T-cell (primary cell): Measurements from ENCODE around the gene HOXA6. TPM values are rescaled to one million over a fixed set of nuclear protein-coding genes. Genes with fewer than 3 reads are reported as not detected.

ENCODE experiments used
- ATAC-seq, 4 experiments: fragments of 200-7000 bp in 3 of 4; fragments of 150-1000 bp in 1 of 4; cut with Tn5 transposase; replicated peaks in 1 of 4; 1 replicate in 3 of 4; 2 replicates in 1 of 4; pipeline ENCODE4 v1.10.0; 2021; ENCODE audit warnings: moderate library complexity in 3 of 4, mild to moderate bottlenecking in 2 of 4, moderate number of reproducible peaks in 1 of 4
- CTCF ChIA-PET, 2 donors: fragments of 300-600 bp; sonication (Branson Sonifier 250); formaldehyde crosslinking; loops; one replicate each; lab custom pipeline; 2022; ENCODE audit warnings: antibody characterized with exemption in 2 of 2; lab: Charles Lee
- POLR2A ChIA-PET, 2 donors: fragments of 300-600 bp; sonication (Branson Sonifier 250); formaldehyde crosslinking; loops; one replicate each; lab custom pipeline; 2022; ENCODE audit warnings: antibody characterized with exemption in 2 of 2; lab: Charles Lee
- DNase-seq, 35 experiments: peaks; one replicate each; pipeline versions ENCODE4 v3.0.0 to v3.0.0-alpha.2; 2013 to 2023
- H3K27ac ChIP-seq: one replicate; pipeline ENCODE4 v1.5.1; 2013; ENCODE audit warnings: low read length
- H3K27me3 ChIP-seq, 2 experiments: replicated peaks in 1 of 2; 1 replicate in 1 of 2; 2 replicates in 1 of 2; pipeline versions ENCODE4 v1.6.1 to v1.7.0; 2013; ENCODE audit warnings: low read length in 1 of 2, mixed read lengths in 1 of 2; ENCODE audit not compliant: control insufficient read depth in 2 of 2, insufficient read depth in 2 of 2; ENCODE audit errors: extremely low read depth in 1 of 2
- H3K36me3 ChIP-seq, 2 donors: 1 replicate in 1 of 2; 2 replicates in 1 of 2; pipeline versions ENCODE4 v1.6.1 to v1.7.0; 2013; ENCODE audit warnings: low read length in 1 of 2; ENCODE audit not compliant: control insufficient read depth in 2 of 2, insufficient read depth in 1 of 2; ENCODE audit errors: extremely low read depth in 1 of 2
- H3K4me1 ChIP-seq, 2 experiments: 1 replicate in 1 of 2; 2 replicates in 1 of 2; pipeline versions ENCODE4 v1.6.1 to v1.7.0; 2013; ENCODE audit warnings: low read length in 2 of 2, mixed read lengths in 1 of 2; ENCODE audit not compliant: insufficient read depth in 2 of 2, control insufficient read depth in 1 of 2; ENCODE audit errors: extremely low read depth in 1 of 2
- H3K4me3 ChIP-seq, 2 donors: 1 replicate in 1 of 2; 2 replicates in 1 of 2; pipeline versions ENCODE4 v1.5.1 to v1.7.0; 2013; ENCODE audit warnings: mild to moderate bottlenecking in 2 of 2, low read length in 1 of 2, moderate library complexity in 1 of 2; ENCODE audit not compliant: control insufficient read depth in 1 of 2; ENCODE audit errors: extremely low read depth in 1 of 2
- H3K9me3 ChIP-seq: 2 replicates; pipeline ENCODE4 v1.7.0; 2013
- H3K27ac Mint-ChIP-seq, 2 donors: one replicate each; pipeline ENCODE4 v1.8.0; 2020 to 2021; ENCODE audit warnings: mild to moderate bottlenecking in 2 of 2, mixed read lengths in 2 of 2
- H3K27me3 Mint-ChIP-seq, 2 donors: one replicate each; pipeline ENCODE4 v1.8.0; 2021 to 2022; ENCODE audit warnings: mixed read lengths in 2 of 2
- H3K36me3 Mint-ChIP-seq: one replicate; pipeline ENCODE4 v1.8.0; 2021; ENCODE audit warnings: mixed read lengths
- H3K4me1 Mint-ChIP-seq, 3 donors: one replicate each; pipeline ENCODE4 v1.8.0; 2020 to 2022; ENCODE audit warnings: mixed read lengths in 3 of 3, mild to moderate bottlenecking in 1 of 3
- H3K4me3 Mint-ChIP-seq, 3 donors: one replicate each; pipeline ENCODE4 v1.8.0; 2020 to 2022; ENCODE audit warnings: mild to moderate bottlenecking in 3 of 3, mixed read lengths in 3 of 3, moderate library complexity in 3 of 3
- H3K9me3 Mint-ChIP-seq, 3 donors: one replicate each; pipeline ENCODE4 v1.8.0; 2020 to 2022; ENCODE audit warnings: mixed read lengths in 3 of 3
- WGBS: methylation state at CpG from one replicate; pipeline ENCODE4 v1.1.5; 2013; ENCODE audit warnings: missing lambda C conversion rate; ENCODE audit not compliant: insufficient coverage; 5-methylcytosine and 5-hydroxymethylcytosine counted together
- total RNA-seq, 35 experiments: library from RNA in 6 of 35; stranded (reverse) in 6 of 35; fragments of 120-200 nt in 1 of 35; gene quantifications; one replicate each; pipeline versions ENCODE4 v1.2.1 to v1.2.4 and lab custom pipeline; 2013 to 2026

Gene HOXA6
- total RNA-seq, 5 donors from 2014 or later (not counting 1 experiment from before 2014, with no cell fraction given), result 0.50 to 0.65 TPM; not detected in 3

GRCh38 chr7:27104341-27105058, 43.1 kb downstream of the HOXA6 start:
- peaks cover 5 to 51% of the 10 kb centered on the region in 2 experiments for H3K27me3 ChIP-seq
- Mint-ChIP-seq H3K27me3 (peaks cover 43 to 67% of the 10 kb centered on the region in 2 donors), H3K27ac (peak overlapping the region in 1 of 2 donors; percentile 55)

GRCh38 chr7:27103489-27104226, 43.9 kb downstream of the HOXA6 start:
- peaks cover 22% of the 10 kb centered on the region for H3K36me3 Mint-ChIP-seq
- H3K4me3 Mint-ChIP-seq, result peak overlapping the region in 1 of 3 donors; percentile 6
- H3K27me3 Mint-ChIP-seq, result peaks cover 51 to 75% of the 10 kb centered on the region in 2 donors
- ChIA-PET CTCF (no interaction called here), POLR2A (no interaction called here)
- Histone ChIP-seq H3K9me3 (no peaks in the 10 kb centered on the region), H3K4me1 (peaks cover 0 to 16% of the 10 kb centered on the region in 2 experiments), H3K27ac (no peak overlapping the region), H3K4me3 (no peak overlapping the region), H3K27me3 (peaks cover 5 to 56% of the 10 kb centered on the region in 2 experiments), H3K36me3 (no peaks in the 10 kb centered on the region)
- ATAC-seq, result no peak
- peak overlapping the region in 1 of 2 donors; percentile 55 for H3K27ac Mint-ChIP-seq
- H3K4me1 Mint-ChIP-seq, result peaks cover 22 to 25% (median 23%) of the 10 kb centered on the region in 3 donors
- no peaks in the 10 kb centered on the region for H3K9me3 Mint-ChIP-seq
- DNase-seq, result no peak
- WGBS, result 55% methylated on average over 23 of the region's 35 CpGs

More at GRCh38 chr7:27104341-27105058, 43.1 kb downstream of the HOXA6 start:
- Histone ChIP-seq H3K9me3 (no peaks in the 10 kb centered on the region), H3K27ac (no peak overlapping the region), H3K4me1 (peaks cover 0 to 11% of the 10 kb centered on the region in 2 experiments), H3K4me3 (no peak overlapping the region), H3K36me3 (no peaks in the 10 kb centered on the region)
- POLR2A ChIA-PET, result no interaction called here
- no peak for DNase-seq
- 83% methylated on average over 2 of the region's 13 CpGs for WGBS
- no peak overlapping the region for H3K4me3 Mint-ChIP-seq
- H3K4me1 Mint-ChIP-seq, result peaks cover 17 to 20% (median 18%) of the 10 kb centered on the region in 3 donors
- CTCF ChIA-PET, result no interaction called here
- no peaks in the 10 kb centered on the region for H3K9me3 Mint-ChIP-seq
- H3K36me3 Mint-ChIP-seq, result peaks cover 15% of the 10 kb centered on the region
- ATAC-seq, result no peak

- H3K27ac Mint-ChIP-seq, result peak within 1 kb of the TSS in 1 of 2 donors; percentile 19
- DNase-seq, result no peak
- peaks cover 27 to 31% (median 30%) of the 10 kb centered on the region in 3 donors for H3K4me1 Mint-ChIP-seq
- H3K9me3 Mint-ChIP-seq, result no peaks in the 10 kb centered on the region
- H3K36me3 Mint-ChIP-seq, result peaks cover 22% of the 10 kb centered on the region
- ChIA-PET POLR2A (no interaction called here), CTCF (no interaction called here)
- peak in 1 of 4 experiments; percentile 20 for ATAC-seq
- H3K27ac ChIP-seq, result no peak within 1 kb of the TSS
- H3K4me1 ChIP-seq, result peaks cover 0 to 24% of the 10 kb centered on the region in 2 experiments
- H3K4me3 Mint-ChIP-seq, result peak within 1 kb of the TSS in 1 of 3 donors; percentile 67
- 22% methylated on average over 8 of the region's 29 CpGs for WGBS
- peaks cover 5 to 64% of the 10 kb centered on the region in 2 experiments for H3K27me3 ChIP-seq
- H3K9me3 ChIP-seq, result no peaks in the 10 kb centered on the region
- no peaks in the 10 kb centered on the region for H3K36me3 ChIP-seq
- no peak within 1 kb of the TSS for H3K4me3 ChIP-seq
- peaks cover 53 to 82% of the 10 kb centered on the region in 2 donors for H3K27me3 Mint-ChIP-seq
Observed at GRCh38 chr7:27102581-27103442, 44.8 kb downstream of the HOXA6 start, which contains the start of gene HOXA2. HOXA2 (minus strand) TSS chr7:27102683; CDS start chr7:27102500, 183 bp downstream.

- POLR2A ChIA-PET, result no interaction called here
- H3K4me3 ChIP-seq, result no peak overlapping the region
- H3K4me1 ChIP-seq, result peaks cover 4 to 30% of the 10 kb centered on the region in 2 experiments
- H3K4me3 Mint-ChIP-seq, result peak overlapping the region in 1 of 3 donors; percentile 67
- no peaks in the 10 kb centered on the region for H3K9me3 Mint-ChIP-seq
- 15% methylated on average over 33 of the region's 39 CpGs for WGBS
- peaks cover 24% of the 10 kb centered on the region for H3K36me3 Mint-ChIP-seq
- peak in 1 of 4 experiments; percentile 20 for ATAC-seq
- H3K27ac Mint-ChIP-seq, result peak overlapping the region in 1 of 2 donors; percentile 19
- no peaks in the 10 kb centered on the region for H3K36me3 ChIP-seq
- H3K9me3 ChIP-seq, result no peaks in the 10 kb centered on the region
- DNase-seq, result no peak
- H3K4me1 Mint-ChIP-seq, result peaks cover 35 to 39% (median 37%) of the 10 kb centered on the region in 3 donors
- peaks cover 11 to 68% of the 10 kb centered on the region in 2 experiments for H3K27me3 ChIP-seq
- CTCF ChIA-PET, result no interaction called here
- no peak overlapping the region for H3K27ac ChIP-seq
- peaks cover 57 to 87% of the 10 kb centered on the region in 2 donors for H3K27me3 Mint-ChIP-seq
Observed at GRCh38 chr7:27101957-27102580, 45.5 kb downstream of the HOXA6 start.

- Mint-ChIP-seq H3K9me3 (no peaks in the 10 kb centered on the region), H3K4me1 (peaks cover 36 to 42% (median 39%) of the 10 kb centered on the region in 3 donors), H3K4me3 (no peak overlapping the region), H3K27me3 (peaks cover 57 to 88% of the 10 kb centered on the region in 2 donors), H3K27ac (no peak overlapping the region), H3K36me3 (peaks cover 24% of the 10 kb centered on the region)
- no peak for ATAC-seq
- H3K27ac ChIP-seq, result no peak overlapping the region
- POLR2A ChIA-PET, result no interaction called here
- CTCF ChIA-PET, result no interaction called here
- H3K9me3 ChIP-seq, result no peaks in the 10 kb centered on the region
- 94% methylated on average over 20 of the region's 25 CpGs for WGBS
- H3K27me3 ChIP-seq, result peaks cover 11 to 73% of the 10 kb centered on the region in 2 experiments
- no peaks in the 10 kb centered on the region for H3K36me3 ChIP-seq
- H3K4me1 ChIP-seq, result peaks cover 6 to 37% of the 10 kb centered on the region in 2 experiments
- no peak for DNase-seq
- no peak overlapping the region for H3K4me3 ChIP-seq
Observed at GRCh38 chr7:27101171-27101956, 46.2 kb downstream of the HOXA6 start.
